GM19240 (cell line): ENCODE data around the gene UBA1.

Source experiments
- DNase-seq: peaks from one replicate; pipeline ENCODE4 v3.0.0; 2011; ENCODE audit warnings: low spot score; ENCODE audit not compliant: insufficient read length

UBA1 gene

GRCh38 chrX:47228550-47229270 lies 35.1 kb downstream of the UBA1 start:
- no peak for DNase-seq

GRCh38 chrX:47229427-47229826 lies 35.8 kb downstream of the UBA1 start:
- no peak for DNase-seq

- DNase-seq = no peak
Observed at GRCh38 chrX:47230136-47230868, 36.7 kb downstream of the UBA1 start.

- no peak for DNase-seq
Observed at GRCh38 chrX:47231167-47231566, 37.5 kb downstream of the UBA1 start.

GRCh38 chrX:47232197-47232802 lies 38.7 kb downstream of the UBA1 start:
- no peak for DNase-seq

- DNase-seq = peak; percentile 33
Observed at GRCh38 chrX:47232803-47233332, 39.2 kb downstream of the UBA1 start, which contains the start of gene USP11. USP11 (plus strand) TSS chrX:47233009; CDS start chrX:47233044, 35 bp downstream.

GRCh38 chrX:47233333-47234113 lies 39.9 kb downstream of the UBA1 start:
- DNase-seq = peak; percentile 69

- no peak for DNase-seq
Observed at GRCh38 chrX:47234583-47234982, 41.0 kb downstream of the UBA1 start.

- no peak for DNase-seq
Observed at GRCh38 chrX:47235691-47236103, 42.1 kb downstream of the UBA1 start.

- DNase-seq = no peak
Observed at GRCh38 chrX:47239199-47239598, 45.6 kb downstream of the UBA1 start.

- no peak for DNase-seq
Observed at GRCh38 chrX:47239898-47240545, 46.4 kb downstream of the UBA1 start.

- DNase-seq = no peak
Observed at GRCh38 chrX:47240619-47241018, 47.0 kb downstream of the UBA1 start.

GRCh38 chrX:47241201-47242011 lies 47.8 kb downstream of the UBA1 start:
- no peak for DNase-seq

GRCh38 chrX:47242321-47242720 lies 48.7 kb downstream of the UBA1 start:
- no peak for DNase-seq

GRCh38 chrX:47243351-47243750 lies 49.7 kb downstream of the UBA1 start:
- DNase-seq = no peak

- DNase-seq = no peak
Observed at GRCh38 chrX:47244676-47245075, 51.0 kb downstream of the UBA1 start.

GRCh38 chrX:47245156-47245555 lies 51.5 kb downstream of the UBA1 start:
- no peak for DNase-seq

GRCh38 chrX:47247206-47247998 lies 53.8 kb downstream of the UBA1 start:
- DNase-seq = no peak

GRCh38 chrX:47247999-47248320 lies 54.3 kb downstream of the UBA1 start:
- DNase-seq = no peak
